Thymus (tissue), 11 donors: ENCODE data around the gene GIT2. TPM values are rescaled to one million over a fixed set of nuclear protein-coding genes. Genes with fewer than 3 reads are reported as not detected.
A peak's percentile ranks its signal among the peaks of the same experiment; 100 is the strongest.
"Not testable (repeated sequence)": the region's sequence is repeated elsewhere in the genome, so short reads cannot be mapped to it uniquely, and the experiment has no call there.

Experiments used
- DNase-seq, 9 donors: peaks; one replicate each; pipeline ENCODE4 v3.0.0-alpha.2; 2013; ENCODE audit warnings: low spot score in 9 of 9, low read depth in 6 of 9, missing footprints in 1 of 9
- H3K27ac ChIP-seq, 2 donors: one replicate each; pipeline ENCODE4 v1.5.1; 2013; ENCODE audit warnings: control low read depth in 1 of 2, low read depth in 1 of 2, low read length in 1 of 2, mild to moderate bottlenecking in 1 of 2, moderate library complexity in 1 of 2
- H3K27me3 ChIP-seq, 2 donors: one replicate each; pipeline ENCODE4 v1.5.1; 2013; ENCODE audit warnings: low read length in 1 of 2; ENCODE audit not compliant: control insufficient read depth in 2 of 2, insufficient read depth in 1 of 2
- H3K36me3 ChIP-seq, 2 donors: one replicate each; pipeline ENCODE4 v1.5.1; 2013; ENCODE audit warnings: low read length in 1 of 2, mild to moderate bottlenecking in 1 of 2, moderate library complexity in 1 of 2; ENCODE audit not compliant: control insufficient read depth in 2 of 2, insufficient read depth in 2 of 2
- H3K4me1 ChIP-seq, 2 donors: one replicate each; pipeline ENCODE4 v1.5.1; 2013; ENCODE audit warnings: low read length in 2 of 2; ENCODE audit not compliant: control insufficient read depth in 2 of 2, insufficient read depth in 2 of 2
- H3K4me3 ChIP-seq, 2 donors: one replicate each; pipeline ENCODE4 v1.5.1; 2013; ENCODE audit warnings: low read length in 2 of 2, control low read depth in 1 of 2, mild to moderate bottlenecking in 1 of 2
- H3K9me3 ChIP-seq, 2 donors: one replicate each; pipeline ENCODE4 v1.5.1; 2013; ENCODE audit warnings: low read length in 1 of 2, mild to moderate bottlenecking in 1 of 2; ENCODE audit not compliant: control insufficient read depth in 2 of 2, insufficient read depth in 1 of 2
- WGBS: extraction: QIAGEN DNeasy Blood & Tissue Kit; methylation state at CpG from one replicate; pipeline ENCODE4 v1.1.7; 2013; 5-methylcytosine and 5-hydroxymethylcytosine counted together
- polyA plus RNA-seq: library from polyadenylated mRNA; stranded (reverse); fragments of 200-250 nt; gene quantifications from one replicate; pipeline ENCODE4 v1.2.3, GENCODE V29; 2013
- total RNA-seq: library from RNA; stranded (reverse); fragments of 120-200 nt; gene quantifications from one replicate; pipeline ENCODE4 v1.2.4, GENCODE V29; 2013
- donor health status: healthy.

Gene GIT2
- total and polyA plus RNA-seq, 2 donors = 37.6 to 41.9 TPM

DNA sequence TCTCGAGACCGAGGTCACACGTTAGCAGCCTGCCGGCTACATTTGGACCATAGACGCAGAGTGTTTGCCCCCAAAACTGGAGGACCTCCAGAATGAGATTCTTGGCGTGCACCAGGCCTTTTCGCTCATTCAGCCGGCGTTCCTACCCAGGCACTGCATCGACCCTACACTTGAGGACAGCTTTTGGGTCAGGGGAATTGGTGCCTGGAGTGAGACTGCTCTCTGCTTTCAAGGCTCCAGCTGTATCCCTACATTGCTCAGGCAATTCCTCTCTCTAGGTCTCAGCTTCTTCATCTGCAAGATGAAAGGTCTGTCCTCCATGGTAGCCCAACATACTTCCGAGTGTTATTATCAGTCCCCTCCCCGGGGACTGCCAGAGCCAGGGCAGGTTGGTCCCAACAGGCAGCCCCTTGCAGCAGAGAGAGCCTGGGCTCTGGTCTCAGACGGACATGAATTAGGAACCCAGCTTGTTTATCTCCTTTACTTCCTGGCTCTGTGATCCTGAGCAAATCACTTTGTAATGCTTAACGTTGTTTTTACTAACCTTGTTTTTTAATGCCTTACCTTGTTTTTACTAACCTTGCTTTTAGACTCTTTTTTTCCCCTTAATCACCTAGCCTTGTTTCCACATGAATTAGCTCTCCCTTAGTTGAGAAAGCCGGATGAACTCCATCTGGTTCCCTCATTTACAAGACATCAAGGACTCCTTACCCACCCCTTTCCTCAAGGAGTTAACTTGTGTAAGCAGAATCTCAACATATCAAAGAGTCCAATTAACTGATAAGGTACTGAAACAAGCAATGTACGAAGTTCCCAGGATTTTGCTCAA is 95.2 kb downstream of the GIT2 start:
- Histone ChIP-seq H3K27ac (peak overlapping the region; percentile 46 to 80), H3K36me3 (peaks cover 32 to 33% of the 10 kb centered on the region in 2 donors), H3K9me3 (no peaks in the 10 kb centered on the region), H3K27me3 (no peaks in the 10 kb centered on the region), H3K4me1 (peaks cover 7 to 11% of the 10 kb centered on the region in 2 donors), H3K4me3 (peak overlapping the region; percentile 64 to 87)
- WGBS = 10% methylated on average over 16 of the region's 16 CpGs
- DNase-seq = no peak

DNA sequence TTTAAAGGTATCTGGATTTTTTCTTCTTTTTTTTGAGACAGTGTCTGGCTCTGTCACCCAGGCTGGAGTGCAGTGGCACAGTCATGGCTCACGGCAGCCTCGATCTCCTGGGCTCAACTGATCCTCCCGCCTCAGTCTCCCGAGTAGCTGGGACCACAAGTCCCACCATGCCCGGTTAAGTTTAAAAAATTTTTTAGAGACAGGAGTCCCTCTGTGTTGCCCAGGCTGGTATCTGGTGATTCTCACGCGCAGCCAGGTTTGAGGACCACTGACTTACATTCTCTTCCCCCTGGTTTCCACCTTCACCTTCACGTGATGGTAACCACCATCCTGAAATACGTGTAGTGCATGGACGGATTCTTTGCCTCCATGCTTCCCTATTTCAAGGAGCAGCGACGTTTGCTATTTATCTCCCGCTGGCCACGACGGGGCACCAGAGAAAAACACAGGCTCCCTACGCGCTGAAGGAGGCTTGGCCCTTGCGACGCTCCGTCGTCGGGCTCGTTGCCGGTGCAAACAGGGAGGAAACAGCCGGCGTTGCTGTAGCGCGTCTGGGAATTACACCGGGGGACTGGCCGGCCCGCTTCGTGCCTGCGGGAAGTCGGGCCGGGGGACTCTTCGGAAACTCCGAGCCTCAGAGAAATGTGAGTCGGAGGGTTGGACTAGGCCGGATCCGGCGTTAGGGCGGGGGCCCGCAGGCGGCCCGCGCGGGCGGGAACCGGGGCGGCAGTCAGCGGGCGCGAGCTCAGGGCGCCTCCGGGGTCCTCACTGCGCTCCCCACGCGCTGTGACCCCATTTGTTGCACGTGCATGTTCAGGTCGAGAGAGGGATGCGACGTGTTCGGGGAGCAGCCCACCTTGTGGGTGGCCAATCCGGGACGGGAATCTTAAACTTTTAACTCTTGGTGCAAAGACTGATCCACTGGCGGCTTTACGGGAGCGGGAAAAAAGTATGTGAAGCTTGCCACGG is 96.1 kb downstream of the GIT2 start, which contains the start of gene TCHP:
TSS of gene TCHP (plus strand) at position 492 of the 969 bp plus-strand sequence. CDS start 2,753 bp downstream, outside the sequence.
- Histone ChIP-seq H3K4me3 (peak within 1 kb of the TSS; percentile 64 to 87), H3K4me1 (peaks cover 7 to 11% of the 10 kb centered on the region in 2 donors), H3K9me3 (no peaks in the 10 kb centered on the region), H3K36me3 (peaks cover 23 to 24% of the 10 kb centered on the region in 2 donors), H3K27ac (peak within 1 kb of the TSS; percentile 80 to 89), H3K27me3 (no peaks in the 10 kb centered on the region)
- DNase-seq = peak; percentile 70 to 92 (median 78)
- WGBS = 3% methylated on average over 69 of the region's 69 CpGs

DNA sequence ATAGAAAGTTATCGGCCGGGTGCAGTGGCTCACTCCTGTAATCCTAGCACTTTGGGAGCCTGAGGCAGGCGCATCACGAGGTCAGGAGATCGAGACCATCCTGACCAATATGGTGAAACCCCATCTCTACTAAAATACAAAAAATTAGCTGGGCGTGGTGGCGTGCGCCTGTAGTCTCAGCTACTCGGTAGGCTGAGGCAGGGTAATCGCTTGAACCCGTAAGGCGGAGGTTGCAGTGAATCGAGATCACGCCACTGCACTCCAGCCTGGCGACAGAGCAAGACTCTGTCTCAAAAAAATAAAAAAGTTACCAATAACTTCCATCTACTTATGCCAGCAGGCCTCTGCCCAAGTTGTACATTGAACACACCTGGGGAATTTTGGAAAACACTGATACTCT is 96.8 kb downstream of the GIT2 start:
- not testable (repeated sequence) for H3K27me3 ChIP-seq, H3K27ac ChIP-seq, DNase-seq, H3K4me3 ChIP-seq, H3K9me3 ChIP-seq
- H3K4me1 ChIP-seq = peaks cover 7 to 11% of the 10 kb centered on the region in 2 donors
- peaks cover 16 to 17% of the 10 kb centered on the region in 2 donors for H3K36me3 ChIP-seq
- 97% methylated on average over 15 of the region's 15 CpGs for WGBS

DNA sequence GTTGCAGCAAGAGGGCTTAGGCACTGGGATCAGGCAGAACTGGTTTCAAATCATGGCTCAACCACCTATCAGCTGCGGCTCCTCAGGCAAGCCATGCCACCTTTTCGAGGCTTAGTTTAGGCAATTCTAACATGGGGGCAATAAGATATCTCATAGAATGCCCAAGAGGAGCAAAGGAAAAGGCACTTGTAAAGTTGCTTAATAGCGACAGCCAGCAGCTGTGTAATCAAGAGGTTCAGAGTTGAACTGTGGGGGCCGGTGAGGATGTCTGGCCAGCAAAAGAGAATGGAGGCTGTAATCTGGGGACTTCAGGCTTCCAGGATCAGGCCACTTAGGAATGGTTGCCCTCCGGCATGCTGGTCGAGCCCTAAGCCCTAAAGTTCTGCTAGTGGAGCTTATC is 99.1 kb downstream of the GIT2 start:
- Histone ChIP-seq H3K9me3 (no peaks in the 10 kb centered on the region), H3K36me3 (no peaks in the 10 kb centered on the region), H3K4me1 (peaks cover 7 to 20% of the 10 kb centered on the region in 2 donors), H3K27ac (no peak overlapping the region), H3K27me3 (no peaks in the 10 kb centered on the region), H3K4me3 (no peak overlapping the region)
- no peak for DNase-seq
- 98% methylated on average over 6 of the region's 6 CpGs for WGBS

DNA sequence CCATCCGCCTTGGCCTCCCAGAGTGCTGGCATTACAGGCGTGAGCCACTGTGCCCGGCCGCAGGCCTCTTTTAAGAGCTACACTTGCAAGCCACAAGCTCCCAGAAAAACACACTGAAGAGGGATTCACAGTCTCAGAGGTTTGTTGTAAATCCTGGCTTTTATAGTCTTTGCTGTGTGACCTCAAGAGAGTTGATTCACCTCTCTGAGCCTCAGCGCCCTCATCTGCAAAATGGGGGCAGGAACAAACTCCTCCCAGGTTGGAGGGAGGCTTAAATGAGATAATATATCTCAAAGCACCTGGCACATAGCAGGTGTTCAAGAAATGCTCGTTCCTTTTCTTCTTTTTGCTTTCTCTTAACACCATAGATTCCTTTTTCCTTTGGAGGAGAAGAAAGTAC is 100.0 kb downstream of the GIT2 start:
- Histone ChIP-seq H3K27me3 (no peaks in the 10 kb centered on the region), H3K4me3 (no peak overlapping the region), H3K4me1 (peaks cover 3 to 19% of the 10 kb centered on the region in 2 donors), H3K36me3 (no peaks in the 10 kb centered on the region), H3K9me3 (no peaks in the 10 kb centered on the region), H3K27ac (no peak overlapping the region)
- 95% methylated on average over 6 of the region's 6 CpGs for WGBS
- DNase-seq = no peak

DNA sequence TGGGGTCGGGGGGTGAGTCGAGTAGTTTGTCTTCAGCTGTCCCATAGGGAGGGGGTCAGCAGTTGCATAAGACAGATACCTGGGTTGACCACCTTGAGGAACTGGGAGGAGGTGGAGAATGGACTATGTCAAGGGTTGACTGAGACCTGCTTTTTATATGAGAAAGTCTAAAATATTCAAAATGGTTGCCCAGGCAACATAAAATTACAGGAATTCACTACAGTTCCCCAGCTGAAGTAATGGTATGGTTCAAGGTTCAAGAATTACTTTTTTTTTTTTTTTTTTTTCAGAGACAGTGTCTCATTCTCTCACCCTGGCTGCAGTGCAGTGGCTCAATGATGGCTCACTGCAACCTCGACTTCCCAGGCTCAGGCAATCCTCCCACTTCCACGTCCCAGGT is 101.2 kb downstream of the GIT2 start:
- H3K4me3 ChIP-seq = no peak overlapping the region
- WGBS = 89% methylated on average over 4 of the region's 4 CpGs
- H3K9me3 ChIP-seq = no peaks in the 10 kb centered on the region
- H3K27me3 ChIP-seq = no peaks in the 10 kb centered on the region
- H3K36me3 ChIP-seq = no peaks in the 10 kb centered on the region
- H3K4me1 ChIP-seq = peaks cover 0 to 13% of the 10 kb centered on the region in 2 donors
- DNase-seq = no peak
- no peak overlapping the region for H3K27ac ChIP-seq

DNA sequence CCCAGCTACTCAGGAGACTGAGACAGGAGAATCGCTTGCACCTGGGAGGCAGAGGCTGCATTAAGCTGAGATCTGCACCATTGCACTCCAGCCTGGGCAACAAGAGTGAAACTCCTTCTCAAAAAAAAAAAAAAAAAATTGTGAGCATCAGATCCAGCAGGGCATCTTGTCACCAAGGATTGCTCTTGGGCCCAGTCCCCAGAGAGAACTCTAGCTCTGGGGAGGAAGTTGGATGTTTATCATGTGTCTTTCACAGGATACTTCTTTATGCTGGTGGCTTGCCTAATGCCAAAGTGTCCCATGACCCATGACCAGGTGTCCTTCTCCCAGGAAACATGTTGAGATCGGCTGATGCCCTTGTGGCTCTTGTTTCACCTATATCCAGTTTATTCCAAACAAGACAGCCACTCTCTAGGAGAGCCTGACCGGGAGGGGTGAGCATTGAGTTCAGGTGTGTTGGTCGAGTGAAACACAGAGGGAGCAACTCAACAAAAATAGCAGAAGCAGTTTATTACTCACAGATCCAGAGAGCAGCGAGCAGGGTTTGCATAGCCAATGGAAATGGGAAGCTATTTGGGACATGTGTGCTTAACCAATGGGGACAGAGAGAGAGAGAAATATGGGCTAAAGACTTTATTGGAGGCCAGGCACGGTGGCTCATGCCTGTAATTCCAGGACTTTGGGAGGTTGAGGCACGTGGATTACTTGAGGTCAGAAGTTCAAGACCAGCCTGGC is 102.7 kb downstream of the GIT2 start:
- 94% methylated on average over 7 of the region's 7 CpGs for WGBS
- Histone ChIP-seq H3K27ac (no peak overlapping the region), H3K4me1 (peaks cover 3 to 11% of the 10 kb centered on the region in 2 donors)

DNA sequence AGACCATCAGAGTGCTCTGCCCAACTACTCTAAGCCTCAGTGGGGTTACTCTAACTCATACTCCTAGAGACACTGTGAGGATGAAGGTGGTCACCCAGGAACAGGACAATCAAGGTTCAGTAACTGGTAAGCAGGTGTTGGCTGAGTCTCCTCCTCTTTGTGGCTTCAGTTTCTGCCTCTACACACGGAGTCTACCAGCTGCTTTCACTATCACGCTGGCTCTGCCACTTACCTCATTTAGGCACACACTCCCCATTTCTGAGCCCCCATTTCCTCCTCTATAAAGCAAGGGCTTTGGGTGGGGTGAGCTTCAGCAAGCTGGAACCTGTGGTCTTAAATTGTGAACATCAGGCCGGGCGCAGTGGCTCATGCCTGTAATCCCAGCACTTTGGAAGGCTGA is 103.4 kb downstream of the GIT2 start:
- Histone ChIP-seq H3K27ac (no peak overlapping the region), H3K4me1 (peaks cover 3 to 11% of the 10 kb centered on the region in 2 donors), H3K27me3 (no peaks in the 10 kb centered on the region), H3K9me3 (no peaks in the 10 kb centered on the region), H3K4me3 (no peak overlapping the region), H3K36me3 (no peaks in the 10 kb centered on the region)
- DNase-seq = peak in 3 of 9 donors; percentile 18 to 55 (median 19)
- 26% methylated on average over 4 of the region's 4 CpGs for WGBS

More for the DNA sequence above, 102.7 kb downstream of the GIT2 start:
- H3K4me3 ChIP-seq = no peak overlapping the region
- DNase-seq = no peak
- H3K36me3 ChIP-seq = no peaks in the 10 kb centered on the region
- H3K9me3 ChIP-seq = no peaks in the 10 kb centered on the region
- H3K27me3 ChIP-seq = no peaks in the 10 kb centered on the region
